NOMO-1 treated with dmso at 0.1 percent for 144 hours (cell line): ENCODE measurements around the gene CERCAM.
"Not testable (repeated sequence)": the region's sequence is repeated elsewhere in the genome, so short reads cannot be mapped to it uniquely, and the experiment has no call there.

ENCODE experiments used
- DNase-seq: peaks from one replicate; lab custom pipeline; 2025; ENCODE audit not compliant: unreplicated experiment; lab: John Stamatoyannopoulos, UW

Gene CERCAM

GRCh38 chr9:128419061-128419925 is 1.4 kb upstream of the CERCAM start:
- no peak for DNase-seq

- peak; percentile 61 for DNase-seq
Observed at GRCh38 chr9:128420060-128420650, 502 bp upstream of the CERCAM start.

DNA sequence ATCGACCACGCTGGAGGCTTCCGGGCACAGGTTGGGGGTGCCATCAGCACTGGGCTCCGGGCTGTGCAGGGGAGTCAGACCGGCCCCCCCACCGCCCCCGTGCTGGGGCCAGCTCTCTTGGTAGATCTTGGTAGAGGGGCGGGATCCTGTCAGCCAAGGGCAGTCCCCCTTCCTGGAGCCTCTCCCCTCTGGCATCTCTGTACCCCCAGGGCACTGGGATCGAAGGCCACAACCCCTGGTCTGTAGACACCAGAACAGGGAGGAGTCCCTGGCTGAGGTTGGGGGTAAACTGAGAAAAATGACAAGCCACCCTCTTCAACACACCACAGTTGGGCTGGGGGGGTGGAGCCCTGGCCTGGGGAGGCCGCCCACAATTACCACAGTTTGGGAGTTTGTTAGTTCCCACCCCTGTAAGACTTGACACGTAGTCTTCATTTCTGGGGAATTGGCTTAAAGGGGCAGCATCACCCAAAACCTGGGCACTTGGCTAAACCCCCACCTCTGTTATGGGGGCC is 882 bp downstream of the CERCAM start:
- no peak for DNase-seq

DNA sequence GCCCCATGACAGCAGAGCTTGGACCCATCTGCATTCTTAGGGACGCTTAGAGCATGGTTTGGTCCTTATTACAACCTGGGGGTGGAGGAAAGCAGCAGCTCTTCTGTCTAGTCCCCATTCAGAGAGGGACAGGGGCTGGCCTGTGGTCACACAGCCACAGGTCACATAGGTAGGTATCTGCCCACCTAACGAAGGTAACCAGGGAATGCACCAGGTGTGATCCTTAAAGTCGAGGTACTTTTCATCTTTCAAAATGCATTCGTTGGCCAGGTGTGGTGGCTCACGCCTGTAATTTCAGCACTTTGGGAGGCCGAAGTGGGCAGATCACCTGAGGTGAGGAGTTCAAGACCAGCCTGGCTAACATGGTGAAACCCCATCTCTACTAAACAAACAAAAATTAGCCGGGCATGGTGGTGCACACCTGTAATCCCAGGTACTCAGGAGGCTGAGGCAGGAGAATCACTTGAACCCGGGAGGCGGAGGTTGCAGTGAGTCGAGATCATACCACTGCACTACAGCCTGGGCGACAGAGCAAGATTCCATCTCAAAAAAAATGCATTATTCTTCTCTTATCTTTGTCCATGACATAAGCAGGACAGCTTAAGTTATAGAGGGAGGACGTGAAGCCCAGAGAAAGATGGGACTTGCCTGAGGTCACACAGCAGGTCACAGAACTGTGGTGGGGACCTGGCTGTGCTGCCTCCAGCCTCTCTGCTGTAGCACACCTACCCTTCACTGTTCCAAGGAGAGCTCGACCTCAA is 1.5 kb downstream of the CERCAM start:
- DNase-seq = not testable (repeated sequence)

GRCh38 chr9:128422783-128423150 is 2.1 kb downstream of the CERCAM start:
- no peak for DNase-seq

GRCh38 chr9:128423356-128423755 is 2.7 kb downstream of the CERCAM start:
- not testable (repeated sequence) for DNase-seq

GRCh38 chr9:128424268-128424780 is 3.7 kb downstream of the CERCAM start:
- no peak for DNase-seq

- DNase-seq = no peak
Observed at GRCh38 chr9:128428644-128429512, 8.2 kb downstream of the CERCAM start.

- no peak for DNase-seq
Observed at GRCh38 chr9:128429513-128430086, 8.9 kb downstream of the CERCAM start.

GRCh38 chr9:128431207-128431606 is 10.6 kb downstream of the CERCAM start:
- DNase-seq = no peak

GRCh38 chr9:128434340-128434739 is 13.7 kb downstream of the CERCAM start:
- DNase-seq = no peak

DNA sequence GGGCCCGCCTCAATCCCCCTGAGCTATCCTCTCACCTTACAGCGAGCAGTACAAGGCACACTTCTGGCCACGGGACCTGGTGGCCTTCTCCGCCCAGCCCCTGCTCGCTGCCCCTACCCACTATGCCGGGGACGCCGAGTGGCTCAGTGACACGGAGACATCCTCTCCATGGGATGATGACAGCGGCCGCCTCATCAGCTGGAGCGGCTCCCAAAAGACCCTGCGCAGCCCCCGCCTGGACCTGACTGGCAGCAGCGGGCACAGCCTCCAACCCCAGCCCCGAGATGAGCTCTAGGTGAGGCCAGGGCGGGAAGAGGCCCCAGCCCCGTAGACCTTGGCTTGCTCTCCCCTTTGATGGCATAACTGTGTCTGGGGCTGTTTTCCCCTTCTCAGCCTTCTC is 15.0 kb downstream of the CERCAM start:
- DNase-seq = no peak

DNA sequence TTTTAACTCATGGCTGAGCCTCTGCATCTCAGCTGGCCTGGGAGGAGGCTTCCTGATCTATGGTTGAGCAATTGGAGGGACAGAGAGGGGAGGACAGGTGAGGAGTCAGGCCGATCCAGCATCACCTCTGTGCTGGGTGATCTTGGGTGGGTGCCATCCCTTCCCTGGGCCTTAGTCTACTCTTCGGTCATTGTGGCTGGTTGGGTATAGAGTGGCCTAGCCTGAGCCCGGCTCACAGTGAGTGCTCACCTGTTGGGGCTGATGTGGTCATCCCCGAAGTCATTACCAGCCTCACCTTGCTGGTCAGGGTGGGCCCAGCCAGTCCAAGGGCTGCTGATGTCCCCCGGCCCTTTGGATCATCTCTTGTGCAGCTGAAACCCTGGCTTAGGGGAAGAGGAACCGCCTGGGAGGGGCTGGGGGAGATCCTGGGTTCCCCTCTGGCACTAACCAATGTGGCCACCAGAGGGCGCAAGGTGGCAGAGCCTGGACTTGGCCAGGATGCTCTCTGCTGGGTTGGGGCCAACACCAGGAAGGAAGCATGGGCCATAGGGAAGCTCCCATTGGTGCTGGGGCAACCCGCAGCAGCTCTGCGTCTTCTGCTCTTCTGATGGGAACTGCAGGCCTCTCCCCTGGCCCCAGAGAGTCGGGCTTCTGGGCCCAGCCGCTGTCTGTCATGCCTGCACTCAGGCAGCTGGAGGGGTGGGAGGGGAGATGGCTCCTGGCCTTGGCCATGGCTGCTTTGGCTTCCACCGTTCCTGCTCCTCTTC is 17.9 kb downstream of the CERCAM start:
- peak; percentile 60 for DNase-seq

DNA sequence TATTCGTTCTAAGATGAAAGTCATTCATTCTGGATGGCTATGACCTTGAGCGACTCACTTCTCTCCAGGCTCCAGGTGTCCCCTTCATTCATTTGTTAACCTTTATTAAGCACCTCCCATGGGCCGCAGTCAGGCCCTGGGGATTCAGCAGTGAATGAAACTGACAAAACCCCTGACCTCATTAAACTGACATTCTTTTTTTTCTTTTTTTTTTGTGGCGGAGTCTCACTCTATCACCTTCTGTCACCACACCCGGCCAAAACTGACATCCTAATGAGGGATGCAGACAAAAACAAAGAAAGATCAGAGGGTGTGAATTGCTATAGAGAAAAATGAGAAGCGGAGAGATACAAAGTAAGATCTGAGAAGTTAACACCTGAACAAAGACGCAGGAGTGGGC is 18.6 kb downstream of the CERCAM start:
- DNase-seq = no peak

GRCh38 chr9:128442150-128442549 is 21.5 kb downstream of the CERCAM start:
- DNase-seq = no peak

DNA sequence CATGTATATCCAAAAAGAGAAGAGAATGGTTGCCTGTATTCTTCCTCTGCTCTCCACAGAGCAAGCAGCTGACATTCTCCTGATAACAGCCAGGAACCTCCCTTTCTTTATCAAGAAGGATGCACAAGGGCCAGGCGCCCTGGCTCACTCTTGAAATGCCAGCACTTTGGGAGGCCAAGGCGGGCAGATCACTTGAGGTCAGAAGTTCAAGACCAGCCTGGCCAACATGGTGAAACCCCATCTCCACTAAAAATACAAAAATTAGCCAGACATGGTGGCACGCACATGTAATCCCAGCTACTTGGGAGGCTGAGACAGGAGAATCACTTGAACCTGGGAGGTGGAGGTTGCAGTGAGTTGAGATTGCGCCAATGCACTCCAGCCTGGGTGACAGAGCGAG is 25.8 kb downstream of the CERCAM start:
- not testable (repeated sequence) for DNase-seq

- no peak for DNase-seq
Observed at GRCh38 chr9:128448746-128449145, 28.1 kb downstream of the CERCAM start.

GRCh38 chr9:128454991-128455390 is 34.3 kb downstream of the CERCAM start:
- no peak for DNase-seq

GRCh38 chr9:128455849-128456612 is 35.4 kb downstream of the CERCAM start, which contains the start of gene ODF2:
Gene ODF2, plus strand, starts transcription at chr9:128456006. Its CDS starts 86 bp downstream, at chr9:128456092.
- peak; percentile 94 for DNase-seq
